ENCODE data around the gene SPINK1.

The SPINK1 gene

DNA sequence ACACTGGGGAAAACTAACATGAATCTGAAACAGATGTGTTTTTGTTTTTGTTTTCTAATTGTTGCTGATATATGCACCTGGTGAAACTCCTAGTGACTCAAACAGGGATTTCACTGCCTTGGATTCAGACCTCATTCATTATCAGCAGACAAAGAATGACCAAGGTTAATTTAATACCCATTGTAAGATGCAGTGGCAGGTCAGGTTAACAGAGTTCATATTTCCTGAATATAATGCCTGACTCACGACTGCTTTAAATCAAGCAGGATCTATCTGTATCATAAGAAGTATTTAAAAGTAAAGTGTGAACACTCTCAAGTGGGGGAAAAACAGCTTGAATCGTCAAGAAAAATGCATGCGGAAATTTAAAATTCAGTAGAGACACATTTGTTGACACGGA, 54.5 kb downstream of the SPINK1 start:
- TF ChIP-seq, protein P1, sequence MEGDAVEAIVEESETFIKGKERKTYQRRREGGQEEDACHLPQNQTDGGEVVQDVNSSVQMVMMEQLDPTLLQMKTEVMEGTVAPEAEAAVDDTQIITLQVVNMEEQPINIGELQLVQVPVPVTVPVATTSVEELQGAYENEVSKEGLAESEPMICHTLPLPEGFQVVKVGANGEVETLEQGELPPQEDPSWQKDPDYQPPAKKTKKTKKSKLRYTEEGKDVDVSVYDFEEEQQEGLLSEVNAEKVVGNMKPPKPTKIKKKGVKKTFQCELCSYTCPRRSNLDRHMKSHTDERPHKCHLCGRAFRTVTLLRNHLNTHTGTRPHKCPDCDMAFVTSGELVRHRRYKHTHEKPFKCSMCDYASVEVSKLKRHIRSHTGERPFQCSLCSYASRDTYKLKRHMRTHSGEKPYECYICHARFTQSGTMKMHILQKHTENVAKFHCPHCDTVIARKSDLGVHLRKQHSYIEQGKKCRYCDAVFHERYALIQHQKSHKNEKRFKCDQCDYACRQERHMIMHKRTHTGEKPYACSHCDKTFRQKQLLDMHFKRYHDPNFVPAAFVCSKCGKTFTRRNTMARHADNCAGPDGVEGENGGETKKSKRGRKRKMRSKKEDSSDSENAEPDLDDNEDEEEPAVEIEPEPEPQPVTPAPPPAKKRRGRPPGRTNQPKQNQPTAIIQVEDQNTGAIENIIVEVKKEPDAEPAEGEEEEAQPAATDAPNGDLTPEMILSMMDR (IDR thresholded peaks at IDR 0.05; ENCODE audit: insufficient read depth, low read depth, low read length, missing control alignments), result no peak
- no peak overlapping the region for H3K4me3 ChIP-seq (ENCODE audit: low read depth, low read length)
- DNase-seq (ENCODE audit: low read depth), result no peak

Measured in GM12865 (cell line).